IPS-NIHi7 (cell line): ENCODE measurements around the gene SPIN1.
A peak's percentile ranks its signal among the peaks of the same experiment; 100 is the strongest.

Experiments
- DNase-seq: peaks from one replicate; pipeline ENCODE4 v3.0.0; 2012; ENCODE audit warnings: mixed read lengths; ENCODE audit errors: extremely low spot score

Gene SPIN1

GRCh38 chr9:88436379-88436778 lies 48.1 kb downstream of the SPIN1 start:
- no peak for DNase-seq

DNA sequence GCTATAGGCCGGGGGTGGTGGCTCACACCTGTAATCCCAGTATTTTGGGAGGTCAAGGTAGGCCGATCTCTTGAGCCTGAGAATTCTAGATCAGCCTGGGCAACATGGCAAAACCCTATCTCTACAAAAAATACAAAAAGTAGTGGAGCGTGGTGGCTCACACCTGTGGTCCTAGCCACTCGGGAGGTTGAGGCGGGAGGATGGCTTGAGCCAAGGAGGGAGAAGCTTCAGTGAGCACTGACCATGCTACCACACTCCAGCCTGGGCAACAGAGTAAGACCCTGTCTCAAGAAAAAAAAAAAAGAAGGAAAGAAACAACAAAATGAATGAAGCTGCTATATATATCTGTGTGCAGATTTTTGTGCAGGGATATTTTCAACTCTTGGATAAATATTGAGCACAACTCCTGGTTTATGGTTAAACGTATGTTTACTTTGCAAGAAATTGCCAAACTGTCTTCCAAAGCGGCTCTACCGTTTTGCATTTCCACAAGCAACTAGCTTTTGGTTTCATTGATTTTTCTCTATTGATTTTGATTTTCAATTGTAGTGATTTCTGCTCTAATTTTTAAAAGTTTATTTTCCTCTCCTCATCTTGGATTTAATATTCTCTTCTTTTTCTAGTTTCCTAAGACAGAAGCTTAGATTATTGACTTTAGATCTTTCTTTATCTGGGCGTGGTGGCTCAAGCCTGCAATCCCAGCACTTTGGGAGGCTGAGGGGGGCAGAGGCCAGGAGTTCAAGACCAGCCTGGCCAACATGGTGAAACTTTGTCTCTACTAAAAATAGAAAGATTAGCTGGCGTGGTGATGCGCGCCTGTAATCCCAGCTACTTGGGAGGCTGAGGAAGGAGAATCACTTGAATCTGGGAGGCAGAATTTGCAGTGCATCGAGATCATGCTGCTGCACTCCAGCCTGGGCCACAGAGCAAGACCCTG lies 49.2 kb downstream of the SPIN1 start:
- DNase-seq: no peak

DNA sequence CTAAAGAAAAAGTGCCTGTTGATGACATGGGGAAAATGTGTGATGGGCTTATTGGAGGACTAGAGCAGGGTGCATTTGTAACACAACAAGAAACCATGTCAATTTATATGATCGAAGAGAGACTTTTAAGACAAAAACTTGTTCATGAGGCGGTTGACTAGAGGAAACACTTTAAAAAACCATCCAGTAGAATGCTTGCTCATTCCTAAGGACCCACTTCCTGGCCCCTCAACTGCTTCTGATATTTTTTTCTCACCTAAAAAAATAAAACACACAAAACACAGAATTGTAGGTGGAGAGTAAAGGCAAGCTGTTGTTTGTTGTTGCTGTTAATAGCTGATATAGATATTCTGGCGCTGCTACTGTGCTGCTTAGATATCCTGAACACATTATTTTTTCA lies 50.6 kb downstream of the SPIN1 start:
- DNase-seq: no peak

DNA sequence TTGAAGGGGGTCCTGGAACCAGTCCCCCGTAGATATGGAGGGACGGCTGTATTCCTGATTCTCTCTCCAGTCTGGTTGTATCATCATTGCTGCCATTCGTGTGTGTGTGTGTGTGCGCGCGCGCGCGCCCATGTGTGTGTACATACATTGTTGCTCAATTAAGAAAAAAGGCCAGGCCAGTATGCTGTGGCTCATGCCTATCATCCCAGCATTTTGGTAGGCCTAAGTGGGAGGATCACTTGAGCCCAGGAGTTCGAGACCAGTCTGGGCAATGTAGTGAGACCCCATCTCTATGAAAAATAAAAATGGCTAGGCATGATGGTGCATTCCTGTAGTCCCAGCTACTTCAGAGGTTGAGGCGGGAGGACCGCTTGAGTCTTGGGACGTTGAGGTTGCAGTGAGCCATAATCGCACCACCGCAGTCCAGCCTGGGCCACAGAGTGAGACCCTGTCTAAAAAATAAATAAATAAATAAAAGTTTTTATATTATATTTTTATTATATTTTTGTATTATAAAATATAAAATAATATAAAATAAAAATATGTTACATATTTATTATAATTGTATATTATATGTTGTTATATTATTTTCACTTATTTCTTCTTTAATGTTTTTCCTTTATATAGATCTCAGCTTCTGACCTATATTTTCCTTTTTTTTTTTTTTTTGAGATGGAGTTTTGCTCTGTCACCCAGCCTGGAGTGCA lies 53.2 kb downstream of the SPIN1 start:
- no peak for DNase-seq

DNA sequence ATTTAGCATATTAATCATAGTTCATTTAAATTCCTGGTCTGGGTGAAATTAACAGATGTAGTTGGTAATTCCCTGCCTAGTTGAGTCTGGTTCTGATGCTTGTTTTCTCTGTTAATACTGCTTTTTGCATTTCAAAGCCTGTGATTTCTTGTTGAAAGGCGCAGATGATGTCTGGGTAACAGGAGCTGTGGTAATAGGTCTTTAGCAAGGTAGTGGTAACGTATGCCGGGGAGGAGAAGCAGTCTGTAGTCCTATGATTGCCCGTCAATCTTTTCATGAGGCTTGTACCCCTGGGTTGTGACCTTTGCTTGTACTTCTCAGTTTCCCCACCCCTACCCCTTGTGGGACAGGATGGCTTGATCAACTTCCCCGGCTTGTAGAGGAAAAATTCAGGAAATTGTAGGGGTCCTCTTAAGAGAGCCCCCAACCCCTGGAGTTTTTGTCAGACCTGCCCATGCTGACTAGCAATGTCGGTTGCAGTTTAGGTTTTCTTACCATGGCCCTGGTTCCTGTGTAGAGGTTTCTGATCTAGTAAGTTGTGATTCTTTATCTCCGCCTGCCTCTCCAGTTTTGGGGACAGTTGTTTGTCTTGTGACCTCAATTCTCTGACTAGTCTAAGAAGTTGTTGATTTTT lies 55.4 kb downstream of the SPIN1 start:
- peak; percentile 19 for DNase-seq

DNA sequence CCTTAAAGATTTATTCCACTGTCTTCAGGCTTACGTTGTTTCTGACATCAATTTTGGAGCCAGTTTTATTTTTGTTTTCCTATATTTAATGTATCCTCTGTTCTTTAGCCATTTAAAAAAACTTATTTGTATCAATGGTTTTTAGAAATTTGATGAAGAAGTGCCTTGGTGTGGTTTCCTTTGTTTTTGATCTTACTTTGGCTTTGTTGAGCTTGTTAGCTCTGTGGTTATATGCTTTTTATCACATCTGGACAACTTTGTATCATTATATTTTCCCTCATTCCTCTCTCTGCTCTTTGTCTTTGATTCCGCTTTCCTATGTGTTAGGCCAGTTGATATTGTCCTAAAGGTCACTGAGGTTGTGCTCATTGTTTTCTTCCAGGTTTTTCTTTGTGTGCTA lies 58.5 kb downstream of the SPIN1 start:
- no peak for DNase-seq

GRCh38 chr9:88447431-88447830 lies 59.2 kb downstream of the SPIN1 start:
- DNase-seq: no peak

GRCh38 chr9:88451160-88451559 lies 62.9 kb downstream of the SPIN1 start:
- DNase-seq: no peak

DNA sequence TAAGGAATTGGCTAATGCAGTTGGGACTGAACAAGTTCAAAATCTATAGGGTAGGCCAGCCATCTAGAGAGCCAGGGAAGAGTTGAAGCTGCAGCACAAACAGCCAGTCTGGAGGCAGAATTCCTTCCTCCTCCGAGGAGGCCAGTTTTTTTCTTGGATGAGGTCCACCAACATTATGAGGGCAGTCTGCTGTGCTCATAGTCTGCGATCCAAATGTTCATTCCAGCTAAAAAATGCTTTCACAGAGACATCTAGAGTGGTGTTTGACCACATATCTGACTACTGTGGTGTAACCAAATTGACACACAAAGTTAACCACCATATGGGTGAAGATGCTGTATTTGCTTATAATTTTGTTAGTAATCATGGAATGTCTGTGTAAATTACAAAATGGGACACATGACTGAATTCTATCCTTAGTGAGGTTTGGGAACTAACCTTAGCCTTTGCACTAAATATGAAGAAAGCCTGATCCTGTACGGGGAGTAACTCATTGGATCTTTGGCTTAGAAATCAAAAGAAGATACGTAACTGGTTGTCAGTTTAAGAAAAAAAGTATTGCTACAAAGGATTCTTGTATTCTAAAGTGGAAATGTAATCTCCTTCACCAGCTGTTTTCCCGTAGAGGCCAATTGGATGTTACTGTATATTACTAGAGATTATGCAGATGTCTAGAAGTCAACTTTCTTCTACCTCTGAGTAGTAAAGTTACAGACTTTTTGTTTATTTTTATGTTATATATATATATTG lies 70.6 kb downstream of the SPIN1 start:
- no peak for DNase-seq

DNA sequence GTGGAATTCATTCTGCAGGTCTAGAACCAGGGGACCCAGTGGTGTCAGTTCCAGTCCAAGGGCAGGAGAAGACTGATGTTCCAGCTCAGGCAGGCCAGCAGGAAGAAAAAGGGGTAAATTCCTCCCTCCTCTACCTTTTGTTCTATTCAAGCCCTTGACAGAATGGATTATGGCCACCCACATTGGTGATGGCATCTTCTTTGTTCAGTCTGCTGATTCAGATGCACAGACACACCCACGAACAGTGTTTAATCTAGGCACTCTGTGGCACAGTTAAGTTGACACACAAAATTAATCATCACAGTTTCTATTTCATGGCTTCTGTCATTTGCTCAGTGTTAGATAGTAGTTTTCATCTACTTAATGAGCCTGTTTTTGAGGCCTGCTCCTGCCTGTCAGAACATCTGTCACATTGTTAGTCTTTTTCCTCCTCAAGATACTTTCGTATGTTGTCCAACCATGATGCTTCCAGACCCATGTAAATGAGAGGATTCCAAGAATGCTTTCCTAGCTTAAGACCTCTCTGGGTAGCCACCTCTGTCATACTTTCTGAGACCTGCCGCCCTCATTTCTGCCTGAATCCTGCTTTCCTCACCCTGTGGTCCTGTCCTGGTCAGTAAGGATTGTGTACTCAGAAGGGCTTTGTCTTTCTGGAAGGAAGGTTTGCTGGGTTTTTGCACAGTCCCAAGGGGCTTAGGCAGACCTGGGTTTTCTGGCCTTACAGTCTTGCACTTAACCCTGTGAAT lies 72.5 kb downstream of the SPIN1 start:
- DNase-seq: no peak

- no peak for DNase-seq
These were observed 73.9 kb downstream of the SPIN1 start for GRCh38 chr9:88462191-88462590.

DNA sequence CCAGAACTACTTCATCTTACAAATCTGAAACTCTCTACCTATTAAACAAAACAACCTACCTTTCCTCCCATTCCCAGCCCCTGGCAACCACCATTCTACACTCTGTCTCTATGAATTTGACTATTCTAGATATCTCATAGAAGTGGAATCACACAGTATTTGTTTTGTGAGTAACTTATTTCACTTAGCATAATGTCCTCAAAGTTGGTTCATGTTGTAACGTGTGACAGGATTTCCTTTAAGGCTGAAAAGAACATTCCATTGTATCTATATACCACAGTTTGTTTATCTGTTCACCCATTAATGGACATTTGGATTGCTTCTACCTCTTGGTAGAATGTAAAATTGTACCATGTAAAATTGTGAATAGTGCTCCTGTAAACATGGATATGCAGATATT lies 76.6 kb downstream of the SPIN1 start:
- no peak for DNase-seq

DNA sequence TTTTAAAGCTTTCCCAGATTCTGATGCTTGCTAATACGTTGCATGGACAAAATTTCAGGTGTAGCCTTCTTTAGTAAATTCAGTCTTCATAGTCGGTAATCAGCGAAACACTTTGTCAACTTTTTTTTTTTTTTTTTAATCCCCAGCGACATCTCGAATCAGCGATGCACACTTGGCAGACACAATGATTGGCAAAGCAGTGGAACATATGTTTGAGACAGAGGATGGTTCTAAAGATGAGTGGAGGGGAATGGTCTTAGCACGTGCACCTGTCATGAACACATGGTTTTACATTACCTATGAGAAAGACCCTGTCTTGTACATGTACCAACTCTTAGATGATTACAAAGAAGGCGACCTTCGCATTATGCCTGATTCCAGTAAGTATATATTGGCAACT lies 80.0 kb downstream of the SPIN1 start:
- no peak for DNase-seq

- DNase-seq: no peak
These were observed 88.4 kb downstream of the SPIN1 start for GRCh38 chr9:88476491-88477271.

DNA sequence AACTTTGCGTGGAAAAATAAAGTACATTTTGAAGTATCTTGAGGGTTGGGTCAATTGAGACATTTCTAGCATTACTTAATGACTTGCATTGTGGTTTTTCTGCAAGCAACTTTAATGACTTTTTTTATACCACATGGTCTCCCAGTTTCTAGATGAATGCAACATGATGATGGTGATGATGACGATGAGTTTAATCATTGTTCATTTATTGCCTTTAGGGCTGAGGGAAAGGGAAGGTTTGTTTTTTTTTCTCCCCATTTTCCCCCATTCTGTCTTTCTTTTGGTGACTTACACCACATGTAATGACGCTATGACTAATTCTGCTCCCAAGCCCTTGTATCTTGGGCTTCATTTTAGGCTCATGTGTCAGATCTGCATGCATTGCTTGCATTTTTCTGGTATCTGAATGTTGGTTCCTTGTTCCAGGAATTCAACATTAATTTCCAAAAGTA lies 89.1 kb downstream of the SPIN1 start:
- DNase-seq: no peak

DNA sequence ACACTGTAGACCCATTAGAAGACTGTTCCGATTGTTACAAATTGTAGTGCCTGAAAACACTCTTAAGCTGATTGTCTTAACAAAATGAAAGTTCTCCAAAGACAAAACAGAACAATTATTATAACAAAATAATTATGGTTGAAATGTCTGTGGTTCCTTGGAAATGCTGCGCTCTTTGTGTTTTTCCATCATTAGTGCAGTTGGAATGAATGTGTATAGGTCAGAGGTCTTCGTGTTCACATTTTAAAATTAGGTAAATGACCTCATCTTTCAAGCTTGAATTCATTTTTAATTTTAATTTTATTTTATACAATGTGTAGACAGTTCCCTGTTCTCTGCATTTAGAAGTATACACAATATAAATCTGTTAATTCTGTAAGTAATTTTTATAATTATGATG lies 90.0 kb downstream of the SPIN1 start:
- DNase-seq: no peak

DNA sequence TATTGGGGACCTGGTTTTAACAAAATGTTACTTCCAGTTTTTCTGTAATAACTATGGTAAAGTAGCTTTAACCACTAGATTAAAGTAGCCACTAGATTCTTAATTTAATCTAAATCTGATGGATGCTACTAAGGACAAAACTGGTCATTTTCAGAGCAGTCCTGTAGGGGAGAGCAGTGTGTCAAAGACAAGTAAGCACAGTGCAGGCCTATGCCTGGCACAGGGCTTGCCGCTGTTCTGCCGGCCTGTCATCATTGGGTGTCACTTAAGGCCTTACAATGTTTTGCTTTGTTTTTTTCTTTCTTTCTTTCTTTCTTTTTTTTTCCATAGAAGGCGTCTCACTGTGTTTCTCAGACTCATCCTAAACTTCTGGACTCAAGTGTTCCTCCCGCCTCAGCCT lies 93.7 kb downstream of the SPIN1 start:
- DNase-seq: no peak

GRCh38 chr9:88488166-88488565 lies 99.9 kb downstream of the SPIN1 start:
- no peak for DNase-seq

DNA sequence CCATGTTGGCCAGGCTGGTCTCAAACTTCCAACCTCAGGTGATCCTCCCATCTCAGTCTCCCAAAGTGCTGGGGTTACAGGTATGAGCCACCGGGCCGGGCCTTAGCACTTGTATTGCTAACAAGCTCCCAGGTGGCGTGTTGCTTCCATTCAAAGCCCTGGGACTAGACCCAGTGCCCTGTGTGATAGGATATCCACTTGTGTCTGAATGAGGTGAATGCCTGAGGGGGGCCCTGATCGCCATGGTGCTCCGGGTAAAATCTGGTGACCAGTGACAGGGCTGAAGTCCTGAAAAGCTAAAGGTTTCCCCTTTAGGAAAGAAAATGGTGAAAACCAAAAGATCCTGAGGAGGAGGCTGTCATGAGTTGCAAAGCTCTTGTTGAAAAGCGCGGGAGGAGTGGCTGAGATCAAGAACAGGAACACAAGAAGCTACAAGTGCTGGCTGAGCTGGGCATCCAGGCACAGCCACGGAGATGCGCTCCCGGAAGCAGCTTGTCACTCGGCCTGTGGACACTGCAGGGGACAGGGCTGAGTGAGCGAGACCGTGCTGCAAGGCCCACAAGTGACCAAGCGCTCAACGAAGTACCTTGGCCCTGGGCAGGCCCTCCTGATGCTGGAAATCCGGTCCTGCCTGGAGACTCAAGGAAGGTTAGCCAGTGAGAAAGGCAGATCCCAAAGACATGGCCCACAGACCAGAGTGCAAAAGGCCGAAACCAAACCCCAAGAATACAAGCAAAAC lies 106.9 kb downstream of the SPIN1 start:
- no peak for DNase-seq

DNA sequence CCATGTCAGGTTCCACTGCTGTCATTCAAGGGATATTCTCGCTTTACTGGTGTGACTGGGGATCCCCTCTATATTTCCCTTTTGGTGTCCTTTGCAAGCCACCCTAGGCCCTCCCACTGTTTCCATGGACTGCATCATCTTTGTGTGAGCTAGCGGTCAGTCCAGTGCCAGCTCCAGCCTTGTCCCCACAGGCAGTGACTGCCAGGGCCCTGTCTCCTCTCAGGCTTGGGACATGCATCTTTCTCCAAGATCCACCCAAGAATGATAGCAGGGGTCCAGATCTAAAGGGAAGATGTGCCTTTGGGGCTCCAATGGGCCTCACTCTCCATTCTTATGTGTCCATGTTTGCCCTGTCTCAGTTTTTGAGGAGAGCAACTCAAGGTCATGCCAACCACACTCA lies 109.0 kb downstream of the SPIN1 start:
- no peak for DNase-seq
